Trophoblast cell (in vitro differentiated cells and primary cell): ENCODE measurements around the gene GAGE13. TPM values are rescaled to one million over a fixed set of nuclear protein-coding genes. Genes with fewer than 3 reads are reported as not detected.
"Not testable (repeated sequence)": the region's sequence is repeated elsewhere in the genome, so short reads cannot be mapped to it uniquely, and the experiment has no call there.

Experiments used
- DNase-seq, 2 donors: peaks; one replicate each; pipeline ENCODE4 v3.0.0-alpha.2; 2016
- H2AFZ ChIP-seq: 2 replicates; pipeline ENCODE4 v1.6.1; 2013; ENCODE audit warnings: low read length, moderate library complexity, mild to moderate bottlenecking; ENCODE audit not compliant: insufficient read depth, poor library complexity
- H2AK5ac ChIP-seq: 2 replicates; pipeline ENCODE4 v1.6.1; 2013; ENCODE audit warnings: mild to moderate bottlenecking, low read length
- H2BK120ac ChIP-seq: 2 replicates; pipeline ENCODE4 v1.6.1; 2013; ENCODE audit warnings: low read length, mild to moderate bottlenecking, moderate library complexity; ENCODE audit not compliant: insufficient read depth, poor library complexity
- H2BK12ac ChIP-seq: 2 replicates; pipeline ENCODE4 v1.6.1; 2013; ENCODE audit warnings: mild to moderate bottlenecking, low read length, moderate library complexity
- H2BK5ac ChIP-seq: 2 replicates; pipeline ENCODE4 v1.6.1; 2013; ENCODE audit warnings: low read length, low read depth, moderate library complexity, mild to moderate bottlenecking; ENCODE audit not compliant: poor library complexity
- H3K14ac ChIP-seq: 2 replicates; pipeline ENCODE4 v1.6.1; 2013; ENCODE audit warnings: mild to moderate bottlenecking, low read length
- H3K18ac ChIP-seq: 2 replicates; pipeline ENCODE4 v1.6.1; 2013; ENCODE audit warnings: mild to moderate bottlenecking, low read length
- H3K23ac ChIP-seq: 2 replicates; pipeline ENCODE4 v1.6.1; 2013; ENCODE audit warnings: low read length
- H3K27ac ChIP-seq: 2 replicates; pipeline ENCODE4 v1.5.1; 2013; ENCODE audit warnings: low read depth, mild to moderate bottlenecking, inconsistent platforms, low read length, moderate library complexity
- H3K27me3 ChIP-seq: 2 replicates; pipeline ENCODE4 v1.6.1; 2013; ENCODE audit warnings: inconsistent platforms, mild to moderate bottlenecking, low read length, moderate library complexity; ENCODE audit not compliant: insufficient read depth
- H3K36me3 ChIP-seq, 2 experiments: 1 replicate in 1 of 2; 2 replicates in 1 of 2; pipeline ENCODE4 v1.6.1; 2013; ENCODE audit warnings: low read length in 2 of 2, mild to moderate bottlenecking in 2 of 2, moderate library complexity in 1 of 2; ENCODE audit not compliant: insufficient read depth in 2 of 2, control insufficient read depth in 1 of 2
- H3K4ac ChIP-seq: 2 replicates; pipeline ENCODE4 v1.6.1; 2013; ENCODE audit warnings: low read depth, mild to moderate bottlenecking, low read length, moderate library complexity
- H3K4me1 ChIP-seq, 2 experiments: 1 replicate in 1 of 2; 2 replicates in 1 of 2; pipeline ENCODE4 v1.6.1; 2013; ENCODE audit warnings: low read length in 2 of 2, mild to moderate bottlenecking in 2 of 2, moderate library complexity in 1 of 2; ENCODE audit not compliant: insufficient read depth in 2 of 2, control insufficient read depth in 1 of 2
- H3K4me2 ChIP-seq: 2 replicates; pipeline ENCODE4 v1.6.1; 2013; ENCODE audit warnings: inconsistent platforms, mild to moderate bottlenecking, low read length, moderate library complexity
- H3K4me3 ChIP-seq: 2 replicates; pipeline ENCODE4 v1.5.1; 2013; ENCODE audit warnings: mild to moderate bottlenecking, low read depth, low read length, inconsistent platforms
- H3K79me1 ChIP-seq: one replicate; pipeline ENCODE4 v1.6.1; 2013; ENCODE audit warnings: low read length
- H3K79me2 ChIP-seq: 2 replicates; pipeline ENCODE4 v1.6.1; 2013; ENCODE audit warnings: low read length, mild to moderate bottlenecking; ENCODE audit not compliant: control insufficient read depth, insufficient read depth, poor library complexity
- H3K9ac ChIP-seq: 2 replicates; pipeline ENCODE4 v1.6.1; 2013; ENCODE audit warnings: mild to moderate bottlenecking, low read length
- H3K9me3 ChIP-seq: 2 replicates; pipeline ENCODE4 v1.6.1; 2013; ENCODE audit warnings: low read depth, mild to moderate bottlenecking, control low read depth, inconsistent platforms, low read length; ENCODE audit not compliant: insufficient read depth
- H4K12ac ChIP-seq: 2 replicates; pipeline ENCODE4 v1.6.1; 2013; ENCODE audit warnings: low read depth, mild to moderate bottlenecking, low read length, moderate library complexity
- H4K8ac ChIP-seq: 2 replicates; pipeline ENCODE4 v1.6.1; 2013; ENCODE audit warnings: low read depth, mild to moderate bottlenecking, low read length, moderate library complexity
- H4K91ac ChIP-seq: one replicate; pipeline ENCODE4 v1.6.1; 2013; ENCODE audit warnings: low read depth, mild to moderate bottlenecking, low read length, moderate library complexity
- WGBS: extraction: QIAGEN DNeasy Blood & Tissue Kit; methylation state at CpG from one replicate; pipeline ENCODE4 v1.1.7; 2013; ENCODE audit warnings: missing lambda C conversion rate; ENCODE audit not compliant: insufficient read length, insufficient coverage; ENCODE audit errors: extremely low coverage; 5-methylcytosine and 5-hydroxymethylcytosine counted together
- polyA plus RNA-seq: library from polyadenylated mRNA; stranded (reverse); fragments of 200-250 nt; gene quantifications from 2 replicates; pipeline ENCODE4 v1.2.3, GENCODE V29; 2013

GAGE13 gene
- polyA plus RNA-seq = not detected in 2 replicates

GRCh38 chrX:49331282-49331681 is at the start of gene GAGE13:
GAGE13 (plus strand) TSS chrX:49331582; CDS start chrX:49332738, 1,156 bp downstream.
- not testable (repeated sequence) for H3K23ac ChIP-seq, H3K79me2 ChIP-seq, H3K18ac ChIP-seq, H3K27ac ChIP-seq, DNase-seq, H3K4ac ChIP-seq, H3K79me1 ChIP-seq, H2BK12ac ChIP-seq, H3K4me2 ChIP-seq, H2BK120ac ChIP-seq, H4K12ac ChIP-seq, H4K91ac ChIP-seq, H3K9me3 ChIP-seq, H2AFZ ChIP-seq, H3K36me3 ChIP-seq, H4K8ac ChIP-seq, H2AK5ac ChIP-seq, H3K27me3 ChIP-seq, H2BK5ac ChIP-seq, H3K4me3 ChIP-seq, H3K14ac ChIP-seq, H3K4me1 ChIP-seq, H3K9ac ChIP-seq
- no CpG with 5 or more reads among the region's 16 CpGs for WGBS

- Histone ChIP-seq H3K27me3 (no peaks in the 10 kb centered on the region), H4K8ac (no peak overlapping the region), H3K79me1 (no peaks in the 10 kb centered on the region), H2BK120ac (no peak overlapping the region), H3K9ac (no peak overlapping the region), H4K12ac (no peak overlapping the region), H3K79me2 (no peaks in the 10 kb centered on the region), H4K91ac (no peak overlapping the region), H2BK12ac (no peak overlapping the region), H2AK5ac (no peak overlapping the region), H3K18ac (no peak overlapping the region), H3K23ac (no peak overlapping the region), H2BK5ac (no peak overlapping the region), H3K36me3 (peaks cover 4 to 6% of the 10 kb centered on the region in 2 experiments), H3K4ac (no peak overlapping the region), H3K4me3 (no peak overlapping the region), H2AFZ (no peak overlapping the region), H3K4me1 (no peaks in the 10 kb centered on the region), H3K14ac (no peak overlapping the region), H3K27ac (no peak overlapping the region), H3K9me3 (no peaks in the 10 kb centered on the region), H3K4me2 (no peak overlapping the region)
- no CpG with 5 or more reads among the region's 11 CpGs for WGBS
- DNase-seq = peak in 1 of 2 donors; percentile 6
Observed at GRCh38 chrX:49282647-49283011, 48.8 kb upstream of the GAGE13 start.

- no peaks in the 10 kb centered on the region for H3K4me1 ChIP-seq
- peaks cover 4 to 6% of the 10 kb centered on the region in 2 experiments for H3K36me3 ChIP-seq
- no peak overlapping the region for H4K8ac ChIP-seq
- no CpG with 5 or more reads among the region's 3 CpGs for WGBS
- no peak overlapping the region for H2BK12ac ChIP-seq
- no peak overlapping the region for H2BK120ac ChIP-seq
- no peak overlapping the region for H3K4ac ChIP-seq
- no peak for DNase-seq
- no peaks in the 10 kb centered on the region for H3K27me3 ChIP-seq
- H2BK5ac ChIP-seq = no peak overlapping the region
- no peak overlapping the region for H3K4me3 ChIP-seq
- H3K4me2 ChIP-seq = no peak overlapping the region
- no peak overlapping the region for H3K27ac ChIP-seq
- H4K12ac ChIP-seq = no peak overlapping the region
- no peak overlapping the region for H2AFZ ChIP-seq
- no peaks in the 10 kb centered on the region for H3K79me2 ChIP-seq
- H4K91ac ChIP-seq = no peak overlapping the region
- H3K23ac ChIP-seq = no peak overlapping the region
- no peaks in the 10 kb centered on the region for H3K9me3 ChIP-seq
- H3K9ac ChIP-seq = no peak overlapping the region
- no peak overlapping the region for H2AK5ac ChIP-seq
- H3K18ac ChIP-seq = no peak overlapping the region
- no peak overlapping the region for H3K14ac ChIP-seq
- no peaks in the 10 kb centered on the region for H3K79me1 ChIP-seq
Observed at GRCh38 chrX:49284212-49284611, 47.2 kb upstream of the GAGE13 start.

- Histone ChIP-seq H3K9ac (no peak overlapping the region), H3K4me2 (no peak overlapping the region), H4K8ac (no peak overlapping the region), H3K18ac (no peak overlapping the region), H3K4me3 (no peak overlapping the region), H4K12ac (no peak overlapping the region), H2BK120ac (no peak overlapping the region), H3K23ac (no peak overlapping the region), H3K36me3 (peaks cover 4 to 6% of the 10 kb centered on the region in 2 experiments), H3K79me2 (no peaks in the 10 kb centered on the region), H2AK5ac (no peak overlapping the region), H3K14ac (no peak overlapping the region), H3K27ac (no peak overlapping the region), H3K4me1 (no peaks in the 10 kb centered on the region), H4K91ac (no peak overlapping the region), H2AFZ (no peak overlapping the region), H2BK5ac (no peak overlapping the region), H3K79me1 (no peaks in the 10 kb centered on the region), H2BK12ac (no peak overlapping the region), H3K9me3 (no peaks in the 10 kb centered on the region), H3K27me3 (no peaks in the 10 kb centered on the region), H3K4ac (no peak overlapping the region)
- no CpG with 5 or more reads among the region's 18 CpGs for WGBS
- DNase-seq = no peak
Observed at GRCh38 chrX:49286136-49286535, 45.2 kb upstream of the GAGE13 start.
